ENCODE results near the gene PROK1.

DNA sequence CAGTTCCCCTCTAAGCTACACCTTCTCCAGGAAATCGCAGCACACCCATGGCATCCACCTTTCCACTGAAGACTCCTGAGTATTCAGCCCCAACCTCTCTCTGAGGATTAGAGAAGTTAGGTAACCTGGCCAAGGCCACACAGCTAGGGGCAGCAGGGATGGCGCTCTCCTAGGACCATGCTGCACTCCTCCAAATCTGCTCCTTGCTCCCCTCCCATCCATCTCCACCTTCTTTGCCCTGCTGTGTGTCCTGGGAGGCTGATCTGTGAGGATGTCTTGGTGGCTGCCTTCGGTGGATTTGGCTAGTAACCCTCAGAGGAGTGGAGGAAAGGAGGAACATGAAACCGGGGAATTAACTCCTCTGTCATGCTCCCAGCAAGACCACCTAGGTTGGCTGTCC, 20.0 kb upstream of the PROK1 start:
- no peak for TF ChIP-seq CTCF (conservative IDR thresholded peaks at IDR 0.05; ENCODE audit: low read depth, low read length)
- no peak for TF ChIP-seq MAZ (IDR thresholded peaks at IDR 0.05; ENCODE audit: borderline replicate concordance, low read depth, low read length)
- TF ChIP-seq NFE2L2 (IDR thresholded peaks at IDR 0.05; ENCODE audit: low read depth, low read length) = no peak
